ENCODE data around the gene SERTAD4.
"Not testable (repeated sequence)": the region's sequence is repeated elsewhere in the genome, so short reads cannot be mapped to it uniquely, and the experiment has no call there.

The SERTAD4 gene

DNA sequence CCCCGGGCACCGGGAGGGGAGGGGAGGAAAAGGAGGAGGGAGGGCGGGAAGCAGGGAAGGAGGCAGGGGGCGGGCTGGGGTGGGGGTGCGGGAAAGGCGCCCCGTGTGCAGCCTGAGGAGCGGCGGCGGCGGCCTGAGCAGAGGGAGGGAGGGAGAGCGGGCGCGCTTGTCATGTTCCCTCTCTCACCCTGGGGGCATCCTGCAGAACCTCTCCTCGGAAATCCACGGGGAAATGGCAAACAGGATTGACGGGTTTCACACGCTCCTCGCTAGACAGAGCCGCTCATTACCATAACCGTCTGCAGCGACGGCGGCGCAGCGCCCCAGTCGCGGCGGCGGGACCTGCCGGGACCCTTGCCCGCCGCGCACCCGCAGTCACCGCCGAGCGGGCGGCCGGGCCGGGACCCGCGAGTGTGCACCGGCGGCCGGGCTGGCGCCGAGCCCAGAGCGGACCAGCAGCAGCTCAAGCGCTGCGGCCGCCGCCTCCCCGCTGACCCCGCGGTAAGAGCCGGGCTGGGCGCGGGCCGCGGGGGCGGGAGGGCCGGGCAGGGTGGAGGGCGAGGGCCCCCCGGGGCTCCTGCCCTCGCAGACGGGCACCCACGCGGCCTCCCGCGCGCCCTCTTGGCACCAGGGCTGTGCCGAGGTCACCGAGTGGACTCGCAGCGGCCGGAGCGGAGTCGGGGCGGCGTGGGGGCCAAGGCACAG, at the start of gene SERTAD4:
TSS of gene SERTAD4 (plus strand) at position 286 of the 705 bp plus-strand sequence. CDS start 5,165 bp downstream, outside the sequence.
- no peaks in the 10 kb centered on the region for H3K36me3 ChIP-seq (ENCODE audit: control insufficient read depth in 5 of 5, insufficient read depth in 5 of 5, low read length in 5 of 5)
- peak within 1 kb of the TSS; percentile 70 for H3K27ac ChIP-seq (ENCODE audit: low read depth, low read length)
- peaks cover 4 to 36% (median 35%) of the 10 kb centered on the region in 5 donors for H3K4me1 ChIP-seq (ENCODE audit: control insufficient read depth in 5 of 5, insufficient read depth in 5 of 5, low read length in 5 of 5)
- H3K9ac ChIP-seq (ENCODE audit: low read length in 5 of 5) = peak within 1 kb of the TSS in 3 of 5 donors; percentile 50 to 62 (median 52)
- peaks cover 0 to 14% (median 0%) of the 10 kb centered on the region in 5 donors for H3K27me3 ChIP-seq (ENCODE audit: control insufficient read depth in 5 of 5, insufficient read depth in 4 of 5, low read length in 5 of 5)
- peak within 1 kb of the TSS; percentile 37 to 75 (median 71) for H3K4me3 ChIP-seq (ENCODE audit: low read depth in 1 of 5, low read length in 5 of 5)
- no peaks in the 10 kb centered on the region for H3K9me3 ChIP-seq (ENCODE audit: control insufficient read depth in 5 of 5, low read length in 5 of 5)

DNA sequence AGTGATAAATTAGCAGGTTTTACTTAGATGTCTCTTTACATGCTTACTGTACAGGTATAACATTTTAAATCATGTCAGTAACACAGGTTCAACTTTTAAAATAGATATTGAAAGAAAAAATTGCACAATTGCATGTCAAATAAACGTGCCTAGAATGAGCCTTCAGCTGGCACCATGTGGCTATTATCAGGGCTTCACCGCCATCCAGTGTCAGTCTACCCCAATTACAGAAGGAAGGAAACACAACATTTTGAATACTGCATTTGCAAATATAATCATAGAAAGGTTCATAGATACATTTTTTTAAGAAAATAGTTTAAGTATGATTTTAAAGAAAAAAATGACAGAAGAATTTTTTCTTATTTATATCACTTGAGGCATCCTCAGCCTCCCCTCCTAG, 47.5 kb upstream of the SERTAD4 start:
- no peak overlapping the region for H3K4me3 ChIP-seq (ENCODE audit: low read depth in 1 of 5, low read length in 5 of 5)
- no peak overlapping the region for H3K27ac ChIP-seq (ENCODE audit: low read depth, low read length)
- H3K9ac ChIP-seq (ENCODE audit: low read length in 5 of 5) = no peak overlapping the region
- no peaks in the 10 kb centered on the region for H3K4me1 ChIP-seq (ENCODE audit: control insufficient read depth in 5 of 5, insufficient read depth in 5 of 5, low read length in 5 of 5)
- H3K27me3 ChIP-seq (ENCODE audit: control insufficient read depth in 5 of 5, insufficient read depth in 4 of 5, low read length in 5 of 5) = peaks cover 0 to 4% (median 0%) of the 10 kb centered on the region in 5 donors
- H3K36me3 ChIP-seq (ENCODE audit: control insufficient read depth in 5 of 5, insufficient read depth in 5 of 5, low read length in 5 of 5) = no peaks in the 10 kb centered on the region
- H3K9me3 ChIP-seq (ENCODE audit: control insufficient read depth in 5 of 5, low read length in 5 of 5) = no peaks in the 10 kb centered on the region

DNA sequence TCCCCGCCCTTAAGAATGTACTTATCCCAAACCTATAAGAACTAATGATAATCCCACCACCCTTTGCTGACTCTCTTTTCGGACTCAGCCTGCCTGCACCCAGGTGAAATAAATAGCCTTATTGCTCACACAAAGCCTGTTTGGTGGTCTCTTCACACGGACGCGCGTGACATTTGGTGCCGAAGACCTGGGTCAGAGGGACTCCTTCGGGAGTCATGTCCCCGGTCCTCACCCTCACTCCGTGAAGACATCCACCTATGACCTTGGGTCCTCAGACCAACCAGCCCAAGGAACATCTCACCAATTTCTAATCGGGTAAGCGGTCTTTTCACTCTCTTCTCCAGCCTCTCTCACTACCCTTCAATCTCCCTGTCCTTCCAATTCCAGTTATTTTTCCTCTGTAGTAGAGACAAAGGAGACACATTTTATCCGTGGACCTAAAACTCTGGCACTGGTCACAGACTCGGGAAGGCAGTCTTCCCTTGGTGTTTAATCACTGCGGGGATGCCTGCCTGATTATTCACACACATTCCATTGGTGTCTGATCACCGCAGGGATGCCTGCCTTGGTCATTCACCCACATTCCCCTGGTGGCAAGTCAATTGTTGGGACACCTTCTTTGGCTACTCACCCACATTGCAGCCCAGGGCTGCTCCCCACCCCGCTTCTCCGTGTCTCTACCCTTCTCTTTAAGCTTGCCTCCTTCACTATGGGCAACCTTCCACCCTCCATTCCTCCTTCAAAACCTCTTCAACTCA, 44.6 kb upstream of the SERTAD4 start:
- H3K9me3 ChIP-seq (ENCODE audit: control insufficient read depth in 5 of 5, low read length in 5 of 5); H3K4me1 ChIP-seq (ENCODE audit: control insufficient read depth in 5 of 5, insufficient read depth in 5 of 5, low read length in 5 of 5); H3K27ac ChIP-seq (ENCODE audit: low read depth, low read length); H3K27me3 ChIP-seq (ENCODE audit: control insufficient read depth in 5 of 5, insufficient read depth in 4 of 5, low read length in 5 of 5); H3K4me3 ChIP-seq (ENCODE audit: low read depth in 1 of 5, low read length in 5 of 5); H3K9ac ChIP-seq (ENCODE audit: low read length in 5 of 5); H3K36me3 ChIP-seq (ENCODE audit: control insufficient read depth in 5 of 5, insufficient read depth in 5 of 5, low read length in 5 of 5): not testable (repeated sequence)

DNA sequence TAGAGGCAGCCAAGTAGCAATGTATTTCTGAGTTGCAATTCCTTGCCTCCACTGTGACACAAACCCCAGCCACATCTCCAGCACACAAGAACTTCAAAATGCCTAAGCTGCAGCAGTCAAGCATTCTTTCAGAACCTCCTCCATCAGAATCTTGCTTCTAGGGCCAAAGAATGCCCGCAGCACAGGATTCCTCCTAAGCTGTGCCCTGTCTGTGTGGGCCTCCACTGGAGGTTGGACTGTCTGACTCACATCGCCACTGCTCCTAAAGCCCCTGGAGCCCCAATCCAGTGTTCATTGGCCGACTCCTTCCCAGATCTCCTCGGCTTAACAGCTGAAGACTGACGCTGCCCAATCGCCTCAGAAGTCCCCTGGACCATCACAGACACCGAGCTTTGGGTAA, 43.2 kb upstream of the SERTAD4 start:
- no peaks in the 10 kb centered on the region for H3K4me1 ChIP-seq (ENCODE audit: control insufficient read depth in 5 of 5, insufficient read depth in 5 of 5, low read length in 5 of 5)
- H3K9ac ChIP-seq (ENCODE audit: low read length in 5 of 5) = no peak overlapping the region
- H3K27ac ChIP-seq (ENCODE audit: low read depth, low read length) = no peak overlapping the region
- H3K36me3 ChIP-seq (ENCODE audit: control insufficient read depth in 5 of 5, insufficient read depth in 5 of 5, low read length in 5 of 5) = no peaks in the 10 kb centered on the region
- no peaks in the 10 kb centered on the region for H3K27me3 ChIP-seq (ENCODE audit: control insufficient read depth in 5 of 5, insufficient read depth in 4 of 5, low read length in 5 of 5)
- H3K4me3 ChIP-seq (ENCODE audit: low read depth in 1 of 5, low read length in 5 of 5) = no peak overlapping the region
- H3K9me3 ChIP-seq (ENCODE audit: control insufficient read depth in 5 of 5, low read length in 5 of 5) = peaks cover 0 to 6% (median 0%) of the 10 kb centered on the region in 5 donors

DNA sequence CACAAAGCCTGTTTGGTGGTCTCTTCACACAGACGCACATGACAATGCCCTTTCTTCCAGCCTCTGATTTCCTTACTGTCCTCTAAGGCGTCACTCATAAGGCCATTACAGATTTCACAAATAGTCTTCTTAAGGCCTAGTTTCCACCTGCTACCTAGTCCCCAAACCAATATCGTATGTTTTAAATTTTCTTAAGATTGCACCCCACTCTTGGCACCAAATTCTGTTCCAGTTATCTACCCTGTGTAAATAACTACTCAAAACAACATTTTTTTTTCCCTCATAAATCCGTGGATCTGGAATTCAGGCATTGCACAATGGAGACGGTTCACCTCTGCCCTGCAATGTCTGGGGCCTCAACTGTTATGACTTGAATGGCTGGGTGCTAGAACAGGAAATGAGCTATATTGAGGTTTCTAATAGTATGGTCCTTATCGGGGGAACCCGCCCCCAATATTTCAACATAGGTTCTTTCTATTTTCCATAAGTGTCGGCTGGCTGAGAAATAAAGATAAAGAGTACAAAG, 36.9 kb upstream of the SERTAD4 start:
- no peak overlapping the region for H3K9ac ChIP-seq (ENCODE audit: low read length in 5 of 5)
- no peaks in the 10 kb centered on the region for H3K27me3 ChIP-seq (ENCODE audit: control insufficient read depth in 5 of 5, insufficient read depth in 4 of 5, low read length in 5 of 5)
- no peaks in the 10 kb centered on the region for H3K36me3 ChIP-seq (ENCODE audit: control insufficient read depth in 5 of 5, insufficient read depth in 5 of 5, low read length in 5 of 5)
- H3K9me3 ChIP-seq (ENCODE audit: control insufficient read depth in 5 of 5, low read length in 5 of 5) = peaks cover 0 to 18% (median 5%) of the 10 kb centered on the region in 5 donors
- H3K27ac ChIP-seq (ENCODE audit: low read depth, low read length) = no peak overlapping the region
- H3K4me1 ChIP-seq (ENCODE audit: control insufficient read depth in 5 of 5, insufficient read depth in 5 of 5, low read length in 5 of 5) = no peaks in the 10 kb centered on the region
- no peak overlapping the region for H3K4me3 ChIP-seq (ENCODE audit: low read depth in 1 of 5, low read length in 5 of 5)

DNA sequence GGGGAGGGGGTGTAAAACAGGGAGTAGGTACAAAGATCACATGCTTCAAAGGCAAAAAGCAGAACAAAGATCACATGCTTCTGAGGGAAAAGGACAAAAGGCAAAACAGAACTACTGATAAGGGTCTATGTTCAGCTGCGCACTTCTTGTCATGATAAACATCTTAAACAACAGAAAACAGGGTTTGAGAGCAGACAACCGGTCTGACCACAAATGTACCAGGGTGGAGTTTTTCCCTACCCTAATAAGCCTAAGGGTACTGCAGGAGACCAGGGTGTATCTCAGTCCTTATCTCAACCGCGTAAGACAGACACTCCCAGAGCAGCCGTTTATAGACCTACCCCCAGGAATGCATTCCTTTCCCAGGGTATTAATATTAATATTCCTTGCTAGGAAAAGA, 36.3 kb upstream of the SERTAD4 start:
- not testable (repeated sequence) for H3K4me1 ChIP-seq (ENCODE audit: control insufficient read depth in 5 of 5, insufficient read depth in 5 of 5, low read length in 5 of 5); H3K27me3 ChIP-seq (ENCODE audit: control insufficient read depth in 5 of 5, insufficient read depth in 4 of 5, low read length in 5 of 5); H3K9ac ChIP-seq (ENCODE audit: low read length in 5 of 5); H3K36me3 ChIP-seq (ENCODE audit: control insufficient read depth in 5 of 5, insufficient read depth in 5 of 5, low read length in 5 of 5); H3K4me3 ChIP-seq (ENCODE audit: low read depth in 1 of 5, low read length in 5 of 5); H3K27ac ChIP-seq (ENCODE audit: low read depth, low read length)
- peaks cover 0 to 18% (median 5%) of the 10 kb centered on the region in 5 donors for H3K9me3 ChIP-seq (ENCODE audit: control insufficient read depth in 5 of 5, low read length in 5 of 5)

DNA sequence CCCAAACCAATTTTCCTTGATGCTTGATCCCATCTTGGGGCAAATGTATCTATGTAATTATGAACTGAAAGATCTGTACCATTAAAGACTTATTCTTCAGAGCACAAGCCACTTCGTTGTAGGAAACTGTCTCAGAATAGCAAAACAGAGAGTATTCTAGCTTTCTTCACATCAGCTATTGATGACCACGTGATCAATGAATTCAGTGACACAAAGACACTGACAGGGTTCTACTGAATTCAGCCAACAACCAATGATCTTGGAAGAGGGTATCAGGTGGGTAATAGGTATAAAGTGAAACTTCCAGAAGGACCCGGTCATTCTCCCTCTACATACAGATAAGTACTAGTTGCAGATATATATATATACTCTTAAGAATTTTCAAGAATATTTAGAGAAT, 33.8 kb upstream of the SERTAD4 start:
- Histone ChIP-seq H3K27ac (ENCODE audit: low read depth, low read length) (no peak overlapping the region), H3K4me1 (ENCODE audit: control insufficient read depth in 5 of 5, insufficient read depth in 5 of 5, low read length in 5 of 5) (no peaks in the 10 kb centered on the region), H3K4me3 (ENCODE audit: low read depth in 1 of 5, low read length in 5 of 5) (no peak overlapping the region), H3K9me3 (ENCODE audit: control insufficient read depth in 5 of 5, low read length in 5 of 5) (peaks cover 0 to 14% (median 5%) of the 10 kb centered on the region in 5 donors), H3K9ac (ENCODE audit: low read length in 5 of 5) (no peak overlapping the region), H3K36me3 (ENCODE audit: control insufficient read depth in 5 of 5, insufficient read depth in 5 of 5, low read length in 5 of 5) (no peaks in the 10 kb centered on the region), H3K27me3 (ENCODE audit: control insufficient read depth in 5 of 5, insufficient read depth in 4 of 5, low read length in 5 of 5) (no peaks in the 10 kb centered on the region)

DNA sequence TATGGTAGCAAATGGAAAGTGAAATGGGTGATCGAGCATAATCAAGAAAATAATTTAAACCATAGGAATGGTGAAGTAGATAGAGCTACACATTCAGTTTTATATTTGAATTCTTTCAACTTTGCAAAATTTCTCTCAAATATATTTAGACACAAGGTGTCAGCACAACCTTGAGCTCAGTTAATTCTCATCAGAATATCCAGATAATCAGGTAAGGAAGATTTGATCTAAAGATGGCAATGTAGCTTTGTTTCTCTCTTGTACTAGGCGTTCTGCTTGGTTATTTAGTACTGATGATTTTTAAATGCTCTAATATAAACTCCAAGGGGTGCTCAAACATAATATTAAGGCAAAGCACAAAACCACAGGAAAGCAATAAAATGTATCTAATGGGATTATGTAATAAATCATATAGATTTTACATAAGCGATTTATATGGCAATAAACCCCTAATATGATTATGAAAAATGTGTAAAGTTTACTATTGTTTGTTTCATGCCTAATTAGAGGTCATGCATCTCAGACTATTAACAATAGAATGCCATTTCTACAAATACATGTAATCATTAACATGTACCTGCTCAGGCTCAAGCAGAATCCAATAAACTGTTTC, 32.4 kb upstream of the SERTAD4 start:
- no peak overlapping the region for H3K9ac ChIP-seq (ENCODE audit: low read length in 5 of 5)
- H3K4me3 ChIP-seq (ENCODE audit: low read depth in 1 of 5, low read length in 5 of 5) = no peak overlapping the region

DNA sequence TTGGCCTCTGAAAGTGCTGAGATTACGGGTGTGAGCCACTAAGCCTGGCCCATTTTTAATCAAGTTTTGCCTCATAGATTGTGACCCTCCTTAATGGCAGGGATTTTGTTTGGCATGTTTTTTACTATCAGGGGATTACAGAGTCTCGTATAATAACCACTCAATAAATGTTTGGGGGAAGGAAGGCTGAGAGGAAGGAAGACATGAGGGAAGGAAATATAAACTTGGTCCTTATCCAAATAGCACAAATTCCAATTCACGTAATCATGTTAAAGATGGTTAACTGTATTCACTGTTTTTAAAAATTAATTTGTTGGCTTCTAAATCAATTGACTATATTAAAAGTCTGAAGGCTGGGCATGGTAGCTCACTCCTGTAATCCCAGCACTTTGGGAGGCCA, 30.9 kb upstream of the SERTAD4 start:
- Histone ChIP-seq H3K9me3 (ENCODE audit: control insufficient read depth in 5 of 5, low read length in 5 of 5) (peaks cover 0 to 4% (median 0%) of the 10 kb centered on the region in 5 donors), H3K4me1 (ENCODE audit: control insufficient read depth in 5 of 5, insufficient read depth in 5 of 5, low read length in 5 of 5) (no peaks in the 10 kb centered on the region), H3K9ac (ENCODE audit: low read length in 5 of 5) (no peak overlapping the region), H3K4me3 (ENCODE audit: low read depth in 1 of 5, low read length in 5 of 5) (no peak overlapping the region), H3K36me3 (ENCODE audit: control insufficient read depth in 5 of 5, insufficient read depth in 5 of 5, low read length in 5 of 5) (no peaks in the 10 kb centered on the region), H3K27me3 (ENCODE audit: control insufficient read depth in 5 of 5, insufficient read depth in 4 of 5, low read length in 5 of 5) (no peaks in the 10 kb centered on the region), H3K27ac (ENCODE audit: low read depth, low read length) (no peak overlapping the region)

More for the DNA sequence above, 32.4 kb upstream of the SERTAD4 start:
- peaks cover 0 to 14% (median 5%) of the 10 kb centered on the region in 5 donors for H3K9me3 ChIP-seq (ENCODE audit: control insufficient read depth in 5 of 5, low read length in 5 of 5)
- H3K27me3 ChIP-seq (ENCODE audit: control insufficient read depth in 5 of 5, insufficient read depth in 4 of 5, low read length in 5 of 5) = no peaks in the 10 kb centered on the region
- no peaks in the 10 kb centered on the region for H3K4me1 ChIP-seq (ENCODE audit: control insufficient read depth in 5 of 5, insufficient read depth in 5 of 5, low read length in 5 of 5)
- H3K36me3 ChIP-seq (ENCODE audit: control insufficient read depth in 5 of 5, insufficient read depth in 5 of 5, low read length in 5 of 5) = no peaks in the 10 kb centered on the region
- no peak overlapping the region for H3K27ac ChIP-seq (ENCODE audit: low read depth, low read length)

All from subcutaneous abdominal adipose tissue (tissue), 5 donors.